Measurements from ENCODE around the gene RASGRF2.

GRCh38 chr5:80963521-80963895, 3.3 kb downstream of the RASGRF2 start:
- TF ChIP-seq, protein P1, sequence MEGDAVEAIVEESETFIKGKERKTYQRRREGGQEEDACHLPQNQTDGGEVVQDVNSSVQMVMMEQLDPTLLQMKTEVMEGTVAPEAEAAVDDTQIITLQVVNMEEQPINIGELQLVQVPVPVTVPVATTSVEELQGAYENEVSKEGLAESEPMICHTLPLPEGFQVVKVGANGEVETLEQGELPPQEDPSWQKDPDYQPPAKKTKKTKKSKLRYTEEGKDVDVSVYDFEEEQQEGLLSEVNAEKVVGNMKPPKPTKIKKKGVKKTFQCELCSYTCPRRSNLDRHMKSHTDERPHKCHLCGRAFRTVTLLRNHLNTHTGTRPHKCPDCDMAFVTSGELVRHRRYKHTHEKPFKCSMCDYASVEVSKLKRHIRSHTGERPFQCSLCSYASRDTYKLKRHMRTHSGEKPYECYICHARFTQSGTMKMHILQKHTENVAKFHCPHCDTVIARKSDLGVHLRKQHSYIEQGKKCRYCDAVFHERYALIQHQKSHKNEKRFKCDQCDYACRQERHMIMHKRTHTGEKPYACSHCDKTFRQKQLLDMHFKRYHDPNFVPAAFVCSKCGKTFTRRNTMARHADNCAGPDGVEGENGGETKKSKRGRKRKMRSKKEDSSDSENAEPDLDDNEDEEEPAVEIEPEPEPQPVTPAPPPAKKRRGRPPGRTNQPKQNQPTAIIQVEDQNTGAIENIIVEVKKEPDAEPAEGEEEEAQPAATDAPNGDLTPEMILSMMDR (IDR thresholded peaks at IDR 0.05), result no peak
- TF ChIP-seq POLR2A (IDR thresholded peaks at IDR 0.05), result no peak
